Smooth muscle cell (in vitro differentiated cells): ENCODE measurements around the gene CAMK1D. TPM values are rescaled to one million over a fixed set of nuclear protein-coding genes. Genes with fewer than 3 reads are reported as not detected.

ENCODE experiments used
- DNase-seq: peaks from one replicate; lab custom pipeline; 2025; ENCODE audit not compliant: unreplicated experiment; lab: John Stamatoyannopoulos, UW
- H2AFZ ChIP-seq: fragments of 200-600 bp; sonication (generic); 2 replicates; pipeline ENCODE4 v1.6.0; 2016; ENCODE audit warnings: antibody characterized with exemption, low read depth, mild to moderate bottlenecking
- H3F3A ChIP-seq: fragments of 200-600 bp; sonication (generic); 2 replicates; pipeline ENCODE4 v1.6.0; 2017; ENCODE audit warnings: antibody characterized with exemption, low read depth
- H3K27ac ChIP-seq: fragments of 200-600 bp; sonication (generic); 2 replicates; pipeline ENCODE4 v1.5.1; 2016; ENCODE audit warnings: low read depth, mild to moderate bottlenecking
- H3K27me3 ChIP-seq: fragments of 200-600 bp; sonication (generic); 2 replicates; pipeline ENCODE4 v1.6.1; 2016; ENCODE audit warnings: low read depth, mild to moderate bottlenecking
- H3K36me3 ChIP-seq: fragments of 200-600 bp; sonication (generic); 2 replicates; pipeline ENCODE4 v1.5.1; 2016; ENCODE audit warnings: low read depth
- H3K4me1 ChIP-seq: fragments of 200-600 bp; sonication (generic); 2 replicates; pipeline ENCODE4 v1.5.1; 2016; ENCODE audit warnings: low read depth
- H3K4me2 ChIP-seq: fragments of 200-600 bp; sonication (generic); 2 replicates; pipeline ENCODE4 v1.6.0; 2016; ENCODE audit warnings: mild to moderate bottlenecking
- H3K4me3 ChIP-seq: fragments of 200-600 bp; sonication (generic); 2 replicates; pipeline ENCODE4 v1.5.1; 2016; ENCODE audit warnings: mild to moderate bottlenecking
- H3K79me2 ChIP-seq: fragments of 200-600 bp; sonication (generic); 2 replicates; pipeline ENCODE4 v1.6.0; 2016; ENCODE audit warnings: low read depth, mild to moderate bottlenecking
- H3K9ac ChIP-seq: fragments of 200-600 bp; sonication (generic); 2 replicates; pipeline ENCODE4 v1.6.0; 2016; ENCODE audit warnings: low read depth
- H3K9me3 ChIP-seq: fragments of 200-600 bp; sonication (generic); replicated peaks from 2 replicates; pipeline ENCODE4 v1.5.1; 2016; ENCODE audit warnings: low read depth
- H4K20me1 ChIP-seq: fragments of 200-600 bp; sonication (generic); 2 replicates; pipeline ENCODE4 v1.6.0; 2016; ENCODE audit warnings: low read depth
- CTCF ChIP-seq: fragments of 200-600 bp; sonication (generic); IDR thresholded peaks from 2 replicates; pipeline ENCODE4 v1.5.1; 2017; ENCODE audit warnings: borderline replicate concordance, mild to moderate bottlenecking, antibody characterized with exemption; ENCODE audit not compliant: insufficient read depth, poor library complexity, severe bottlenecking
- WGBS: methylation state at CpG from one replicate; pipeline ENCODE4 v1.1.7; 2016; ENCODE audit warnings: low lambda C conversion rate; 5-methylcytosine and 5-hydroxymethylcytosine counted together
- polyA plus RNA-seq: library from polyadenylated mRNA; unstranded; fragments of >200 nt; fragmentation: Nextera tagmentation; extraction: Ambion mirVana; gene quantifications from 2 replicates; pipeline ENCODE4 v1.2.1, GENCODE V29; 2016
- total RNA-seq: library from RNA; depleted of rRNA; stranded (reverse); fragments of >200 nt; gene quantifications from 2 replicates; pipeline ENCODE4 v1.2.3, GENCODE V29; 2014

The CAMK1D gene
- total and polyA plus RNA-seq, 2 experiments from 2014 or later = 1.6 to 2.3 TPM

- Histone ChIP-seq H3K9me3 (no peaks in the 10 kb centered on the region), H3K9ac (no peak overlapping the region), H3K4me3 (no peak overlapping the region), H3K27ac (no peak overlapping the region), H2AFZ (no peak overlapping the region), H3K36me3 (no peaks in the 10 kb centered on the region), H3K79me2 (no peaks in the 10 kb centered on the region), H3K4me1 (peaks cover 8% of the 10 kb centered on the region), H4K20me1 (no peaks in the 10 kb centered on the region), H3K27me3 (no peaks in the 10 kb centered on the region), H3F3A (no peaks in the 10 kb centered on the region), H3K4me2 (no peak overlapping the region)
- WGBS = 91% methylated on average over 4 of the region's 4 CpGs
- no peak for DNase-seq
- no peak for TF ChIP-seq CTCF
Observed at GRCh38 chr10:12480440-12480839, 131.1 kb downstream of the CAMK1D start.

GRCh38 chr10:12481924-12482323, 132.6 kb downstream of the CAMK1D start:
- Histone ChIP-seq H3K4me2 (no peak overlapping the region), H3K36me3 (no peaks in the 10 kb centered on the region), H3K9me3 (no peaks in the 10 kb centered on the region), H3K27ac (no peak overlapping the region), H3F3A (no peaks in the 10 kb centered on the region), H3K27me3 (no peaks in the 10 kb centered on the region), H3K4me3 (no peak overlapping the region), H4K20me1 (no peaks in the 10 kb centered on the region), H3K9ac (no peak overlapping the region), H2AFZ (no peak overlapping the region), H3K4me1 (peaks cover 8% of the 10 kb centered on the region), H3K79me2 (no peaks in the 10 kb centered on the region)
- DNase-seq = no peak
- WGBS = 79% methylated on average over 4 of the region's 4 CpGs
- no peak for TF ChIP-seq CTCF

- Histone ChIP-seq H3K36me3 (no peaks in the 10 kb centered on the region), H3K4me1 (peaks cover 8% of the 10 kb centered on the region), H3K9me3 (no peaks in the 10 kb centered on the region), H4K20me1 (no peaks in the 10 kb centered on the region), H3K79me2 (no peaks in the 10 kb centered on the region), H3K4me2 (no peak overlapping the region), H3K4me3 (no peak overlapping the region), H3K27ac (no peak overlapping the region), H2AFZ (no peak overlapping the region), H3K27me3 (no peaks in the 10 kb centered on the region), H3K9ac (no peak overlapping the region), H3F3A (no peaks in the 10 kb centered on the region)
- no peak for TF ChIP-seq CTCF
- WGBS = 50% methylated on average over 12 of the region's 12 CpGs
- DNase-seq = no peak
Observed at GRCh38 chr10:12482587-12482986, 133.2 kb downstream of the CAMK1D start.

GRCh38 chr10:12484002-12484918, 134.9 kb downstream of the CAMK1D start:
- Histone ChIP-seq H3K27me3 (no peaks in the 10 kb centered on the region), H2AFZ (no peak overlapping the region), H3K4me3 (no peak overlapping the region), H3F3A (no peaks in the 10 kb centered on the region), H3K9me3 (no peaks in the 10 kb centered on the region), H3K4me1 (peaks cover 8% of the 10 kb centered on the region), H3K27ac (no peak overlapping the region), H4K20me1 (no peaks in the 10 kb centered on the region), H3K79me2 (no peaks in the 10 kb centered on the region), H3K4me2 (no peak overlapping the region), H3K36me3 (no peaks in the 10 kb centered on the region), H3K9ac (no peak overlapping the region)
- 91% methylated on average over 24 of the region's 24 CpGs for WGBS
- no peak for DNase-seq
- no peak for TF ChIP-seq CTCF
